NB4 (cell line): ENCODE measurements around the gene ZNF362.

Source experiments
- DNase-seq: peaks from one replicate; pipeline ENCODE4 v3.0.0; 2010; ENCODE audit warnings: low read depth
- H3K4me3 ChIP-seq: one replicate; pipeline ENCODE4 v1.5.1; 2011; ENCODE audit warnings: mild to moderate bottlenecking, low read depth, low read length, moderate library complexity
- MAX ChIP-seq: IDR thresholded peaks from 2 replicates; pipeline ENCODE4 v1.6.1; 2011; ENCODE audit warnings: low read depth, low read length
- MYC ChIP-seq: IDR thresholded peaks from 2 replicates; pipeline ENCODE4 v1.6.1; 2011; ENCODE audit warnings: low read depth, low read length
- POLR2A ChIP-seq: IDR thresholded peaks from 2 replicates; pipeline ENCODE4 v1.6.1; 2011; ENCODE audit warnings: mild to moderate bottlenecking; ENCODE audit not compliant: insufficient read length; ENCODE audit errors: extremely low read depth
- TF ChIP-seq, protein P1 (sequence below): IDR thresholded peaks from one replicate; pipeline ENCODE4 v1.5.1; 2012; ENCODE audit warnings: low read depth, low read length

Gene ZNF362

DNA sequence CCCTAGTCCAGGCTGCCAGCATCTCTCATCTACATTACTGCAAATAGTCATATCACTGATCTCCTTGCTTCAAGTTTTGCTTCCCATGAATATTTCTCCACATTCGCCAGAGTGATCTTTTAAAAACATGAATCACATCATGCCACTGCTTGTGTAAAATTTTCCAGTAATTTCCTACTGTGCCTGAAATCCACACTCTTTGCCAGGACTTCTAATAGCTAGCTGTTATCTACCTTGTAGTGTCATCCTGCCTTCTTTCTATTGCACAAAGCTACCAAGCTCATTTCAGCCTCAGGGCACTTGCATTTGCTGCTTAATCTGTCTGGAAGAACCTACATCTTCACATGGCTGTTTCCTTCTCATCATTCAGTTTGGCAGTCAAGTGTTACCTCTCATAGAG lies 33.9 kb upstream of the ZNF362 start:
- H3K4me3 ChIP-seq, result no peak overlapping the region
- TF ChIP-seq, protein P1, sequence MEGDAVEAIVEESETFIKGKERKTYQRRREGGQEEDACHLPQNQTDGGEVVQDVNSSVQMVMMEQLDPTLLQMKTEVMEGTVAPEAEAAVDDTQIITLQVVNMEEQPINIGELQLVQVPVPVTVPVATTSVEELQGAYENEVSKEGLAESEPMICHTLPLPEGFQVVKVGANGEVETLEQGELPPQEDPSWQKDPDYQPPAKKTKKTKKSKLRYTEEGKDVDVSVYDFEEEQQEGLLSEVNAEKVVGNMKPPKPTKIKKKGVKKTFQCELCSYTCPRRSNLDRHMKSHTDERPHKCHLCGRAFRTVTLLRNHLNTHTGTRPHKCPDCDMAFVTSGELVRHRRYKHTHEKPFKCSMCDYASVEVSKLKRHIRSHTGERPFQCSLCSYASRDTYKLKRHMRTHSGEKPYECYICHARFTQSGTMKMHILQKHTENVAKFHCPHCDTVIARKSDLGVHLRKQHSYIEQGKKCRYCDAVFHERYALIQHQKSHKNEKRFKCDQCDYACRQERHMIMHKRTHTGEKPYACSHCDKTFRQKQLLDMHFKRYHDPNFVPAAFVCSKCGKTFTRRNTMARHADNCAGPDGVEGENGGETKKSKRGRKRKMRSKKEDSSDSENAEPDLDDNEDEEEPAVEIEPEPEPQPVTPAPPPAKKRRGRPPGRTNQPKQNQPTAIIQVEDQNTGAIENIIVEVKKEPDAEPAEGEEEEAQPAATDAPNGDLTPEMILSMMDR, result no peak
- TF ChIP-seq MYC (no peak), MAX (no peak), POLR2A (no peak)
- no peak for DNase-seq

GRCh38 chr1:33224166-33224707 lies 32.1 kb upstream of the ZNF362 start:
- DNase-seq, result no peak
- H3K4me3 ChIP-seq, result no peak overlapping the region
- no peak for TF ChIP-seq MYC
- TF ChIP-seq, protein P1, result no peak
- TF ChIP-seq MAX, result no peak
- no peak for TF ChIP-seq POLR2A

GRCh38 chr1:33225586-33225985 lies 30.7 kb upstream of the ZNF362 start:
- no peak for DNase-seq
- TF ChIP-seq, protein P1, result no peak

DNA sequence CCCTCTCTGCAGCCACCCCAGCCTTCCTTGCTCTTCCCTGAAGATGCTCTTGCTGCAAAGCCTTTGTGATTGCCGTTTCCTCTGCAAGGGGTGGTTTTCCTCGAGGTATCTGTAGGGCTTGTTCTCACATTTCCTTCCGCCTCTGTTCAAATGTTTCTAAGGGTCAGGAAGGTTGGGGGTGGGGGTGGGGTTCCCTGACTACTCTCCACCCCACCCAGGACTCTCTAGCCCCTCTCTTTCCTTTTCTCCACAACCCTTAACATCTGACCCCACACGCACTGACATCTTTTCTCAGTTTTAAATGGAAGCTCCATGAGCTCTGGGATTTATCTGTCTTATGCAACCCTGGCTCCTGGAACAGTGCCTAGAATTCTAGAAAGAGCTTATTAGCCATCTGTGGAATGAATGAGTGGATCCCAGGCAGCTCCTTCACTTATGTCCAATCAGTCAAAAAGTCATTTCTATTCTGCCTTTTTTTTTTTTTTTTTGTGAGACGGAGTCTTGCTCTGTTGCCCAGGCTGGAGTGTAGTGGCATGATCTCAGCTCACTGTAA lies 27.3 kb upstream of the ZNF362 start:
- DNase-seq, result no peak
- TF ChIP-seq MYC, result no peak
- TF ChIP-seq POLR2A, result no peak
- TF ChIP-seq MAX, result no peak
- TF ChIP-seq, protein P1, result no peak
- H3K4me3 ChIP-seq, result no peak overlapping the region

More at GRCh38 chr1:33225586-33225985, 30.7 kb upstream of the ZNF362 start:
- H3K4me3 ChIP-seq, result no peak overlapping the region

DNA sequence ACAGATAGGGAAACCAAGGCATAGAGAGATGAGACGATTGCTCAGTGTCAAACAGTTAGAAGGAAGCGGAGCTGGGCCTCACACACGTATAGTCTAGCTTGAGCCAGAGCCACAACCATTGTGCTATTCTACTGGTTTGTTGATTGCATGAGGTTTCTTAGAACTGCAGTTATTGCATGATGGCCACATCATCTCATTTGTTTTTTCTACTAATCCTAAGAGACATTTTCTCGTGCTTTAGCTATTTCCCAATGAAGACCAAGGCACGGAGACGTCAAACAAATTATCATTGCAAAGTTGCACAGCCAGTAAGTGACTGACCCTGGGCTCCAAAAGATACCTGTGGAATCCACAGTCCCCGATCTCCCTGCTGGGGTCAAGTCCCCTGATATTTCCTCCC lies 25.1 kb upstream of the ZNF362 start:
- H3K4me3 ChIP-seq, result no peak overlapping the region
- no peak for TF ChIP-seq MYC
- TF ChIP-seq, protein P1, result no peak
- no peak for TF ChIP-seq MAX
- no peak for TF ChIP-seq POLR2A
- no peak for DNase-seq

- no peak overlapping the region for H3K4me3 ChIP-seq
- DNase-seq, result no peak
- TF ChIP-seq, protein P1, result no peak
- TF ChIP-seq MYC, result no peak
- no peak for TF ChIP-seq POLR2A
Measured at GRCh38 chr1:33232716-33233115, 23.6 kb upstream of the ZNF362 start.
